ENCODE data around the gene KLHL21. TPM values are rescaled to one million over a fixed set of nuclear protein-coding genes. Genes with fewer than 3 reads are reported as not detected.
"Not testable (repeated sequence)": the region's sequence is repeated elsewhere in the genome, so short reads cannot be mapped to it uniquely, and the experiment has no call there.

KLHL21 gene
- total and polyA plus RNA-seq, 2 experiments from 2014 or later, result 17.7 to 39.3 TPM

DNA sequence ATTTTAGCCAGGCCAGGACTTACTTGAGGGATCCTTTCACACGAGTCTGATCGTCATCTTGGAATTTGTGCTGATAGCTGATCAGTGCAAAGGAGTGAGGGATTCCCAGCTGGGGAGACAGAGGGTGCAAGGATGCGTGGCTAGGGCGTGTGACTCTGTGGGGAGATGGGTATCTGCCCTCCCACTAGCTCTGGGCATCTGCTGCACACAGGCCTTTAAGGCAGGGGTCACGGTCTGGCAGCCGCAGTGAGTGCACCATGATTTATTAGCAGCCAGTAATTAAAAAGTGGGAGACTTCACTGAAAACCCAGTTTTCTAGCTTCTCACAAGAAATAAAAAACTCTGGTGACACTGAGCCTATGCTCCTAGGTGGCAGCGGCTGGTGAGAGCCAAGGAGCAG is 42.3 kb upstream of the KLHL21 start:
- Histone ChIP-seq H4K20me1 (ENCODE audit: insufficient read depth) (no peaks in the 10 kb centered on the region), H3K4me3 (no peak overlapping the region), H3K79me2 (ENCODE audit: insufficient read depth) (no peaks in the 10 kb centered on the region), H3F3A (ENCODE audit: insufficient read depth) (no peaks in the 10 kb centered on the region), H3K9me2 (ENCODE audit: insufficient read depth) (no peaks in the 10 kb centered on the region), H3K4me1 (ENCODE audit: insufficient read depth) (no peaks in the 10 kb centered on the region), H3K9ac (no peak overlapping the region), H3K27me3 (replicated peaks; ENCODE audit: insufficient read depth) (no peaks in the 10 kb centered on the region), H3K4me2 (ENCODE audit: unreplicated experiment) (no peak overlapping the region), H3K27ac (no peak overlapping the region), H3K9me3 (ENCODE audit: low read depth) (no peaks in the 10 kb centered on the region), H3K36me3 (ENCODE audit: low read depth) (peaks cover 15% of the 10 kb centered on the region), H2AFZ (no peak overlapping the region)
- WGBS, 2 experiments (ENCODE audit: low coverage in 1 of 2, low lambda C conversion rate in 2 of 2, missing lambda C conversion rate in 2 of 2), result 88 to 90% methylated on average over 7 of the region's 7 CpGs
- TF ChIP-seq EZH2 (IDR thresholded peaks at IDR 0.05; ENCODE audit: insufficient read depth, poor library complexity, severe bottlenecking) (no peak), EZH2phosphoT487 (IDR thresholded peaks at IDR 0.05; ENCODE audit: insufficient read depth, low read depth) (no peak)
- no peak for DNase-seq
- in situ Hi-C loops (cut with MboI), result no loop called here

DNA sequence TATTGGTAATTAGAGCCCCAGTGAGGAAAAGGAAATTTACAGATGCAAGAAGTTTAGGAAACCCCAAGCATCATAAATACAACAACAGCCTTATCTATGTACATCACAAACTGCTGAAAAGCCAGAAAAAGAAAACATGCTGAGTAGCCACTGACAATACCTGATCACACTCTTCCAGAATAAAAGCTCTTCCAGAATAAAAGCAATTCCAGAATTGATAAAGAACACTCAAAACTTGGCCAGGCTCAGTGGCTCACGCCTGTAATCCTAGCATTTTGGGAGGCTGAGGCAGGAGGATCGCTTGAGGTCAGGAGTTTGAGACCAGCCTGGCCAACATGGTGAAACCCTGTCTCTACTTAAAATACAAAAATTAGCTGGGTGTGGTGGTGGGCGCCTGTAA is 38.2 kb upstream of the KLHL21 start:
- DNase-seq; H3K4me2 ChIP-seq (ENCODE audit: unreplicated experiment); H3K4me1 ChIP-seq (ENCODE audit: insufficient read depth); H4K20me1 ChIP-seq (ENCODE audit: insufficient read depth); H3K79me2 ChIP-seq (ENCODE audit: insufficient read depth); in situ Hi-C loops (cut with MboI); H3K27ac ChIP-seq; H3K27me3 ChIP-seq (replicated peaks; ENCODE audit: insufficient read depth); H3K4me3 ChIP-seq; H3F3A ChIP-seq (ENCODE audit: insufficient read depth); H3K9me3 ChIP-seq (ENCODE audit: low read depth); H3K9ac ChIP-seq; H3K9me2 ChIP-seq (ENCODE audit: insufficient read depth); H2AFZ ChIP-seq: not testable (repeated sequence)
- H3K36me3 ChIP-seq (ENCODE audit: low read depth), result peaks cover 24% of the 10 kb centered on the region
- 97% methylated on average over 3 of the region's 3 CpGs for WGBS, 2 experiments (ENCODE audit: low coverage in 1 of 2, low lambda C conversion rate in 2 of 2, missing lambda C conversion rate in 2 of 2)

DNA sequence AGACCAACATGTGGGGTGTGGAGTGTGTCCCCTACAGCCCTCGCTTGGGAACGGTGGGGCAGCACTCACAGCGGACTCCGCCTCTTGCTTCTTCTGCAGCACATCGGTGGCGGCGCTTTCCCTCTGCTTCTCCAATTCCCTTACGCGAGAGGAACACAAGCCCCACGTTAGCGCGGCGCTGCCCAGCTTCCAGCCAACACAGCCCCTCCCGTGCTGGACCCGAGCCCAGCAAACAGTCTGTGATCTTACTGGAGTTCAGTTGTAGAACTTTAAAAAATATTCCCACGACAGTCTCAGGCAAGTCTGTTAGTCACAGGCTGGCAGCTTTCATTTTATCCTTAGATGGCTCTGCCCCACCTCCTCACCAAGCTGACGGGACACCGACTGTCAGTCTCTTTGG is 35.6 kb upstream of the KLHL21 start:
- Histone ChIP-seq H3K27me3 (replicated peaks; ENCODE audit: insufficient read depth) (no peaks in the 10 kb centered on the region), H3K4me2 (ENCODE audit: unreplicated experiment) (no peak overlapping the region), H3F3A (ENCODE audit: insufficient read depth) (peaks cover 7% of the 10 kb centered on the region; the same call in 1 of the 2 replicates), H3K4me3 (no peak overlapping the region), H3K4me1 (ENCODE audit: insufficient read depth) (peaks cover 8% of the 10 kb centered on the region; the same call in 1 of the 2 replicates), H2AFZ (no peak overlapping the region), H3K36me3 (ENCODE audit: low read depth) (peaks cover 15% of the 10 kb centered on the region), H3K9ac (peak overlapping the region; percentile 43), H3K9me2 (ENCODE audit: insufficient read depth) (no peaks in the 10 kb centered on the region), H3K27ac (peak overlapping the region; percentile 57), H3K79me2 (ENCODE audit: insufficient read depth) (no peaks in the 10 kb centered on the region), H4K20me1 (ENCODE audit: insufficient read depth) (no peaks in the 10 kb centered on the region), H3K9me3 (ENCODE audit: low read depth) (no peaks in the 10 kb centered on the region)
- TF ChIP-seq EZH2phosphoT487 (IDR thresholded peaks at IDR 0.05; ENCODE audit: insufficient read depth, low read depth) (no peak), EZH2 (IDR thresholded peaks at IDR 0.05; ENCODE audit: insufficient read depth, poor library complexity, severe bottlenecking) (no peak)
- WGBS, 2 experiments (ENCODE audit: low coverage in 1 of 2, low lambda C conversion rate in 2 of 2, missing lambda C conversion rate in 2 of 2), result 25 to 28% methylated on average over 18 of the region's 18 CpGs
- peak; percentile 82 for DNase-seq
- in situ Hi-C loops (cut with MboI), result no loop called here

DNA sequence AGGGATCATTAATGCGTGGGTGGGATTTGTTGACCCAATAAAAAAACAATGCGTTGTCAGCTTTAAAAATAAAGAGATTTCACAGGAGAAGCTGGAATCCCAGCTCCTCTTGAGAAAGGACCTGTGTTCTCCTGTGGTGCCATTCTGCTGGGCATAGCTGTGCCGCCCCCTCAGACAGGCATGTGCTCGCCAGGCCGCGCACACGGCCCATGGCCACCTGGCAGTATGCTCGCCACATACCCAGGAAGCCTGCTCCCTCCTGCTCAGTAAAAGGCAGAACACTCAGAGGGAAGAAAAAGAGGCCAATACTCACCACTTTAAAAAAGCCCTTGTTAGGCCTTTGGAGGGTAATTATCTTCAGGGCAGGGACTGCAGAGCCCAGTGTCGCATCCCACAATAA is 35.1 kb upstream of the KLHL21 start:
- WGBS, 2 experiments (ENCODE audit: low coverage in 1 of 2, low lambda C conversion rate in 2 of 2, missing lambda C conversion rate in 2 of 2), result 91 to 94% methylated on average over 9 of the region's 9 CpGs
- Histone ChIP-seq H3K9me2 (ENCODE audit: insufficient read depth) (no peaks in the 10 kb centered on the region), H3K4me2 (ENCODE audit: unreplicated experiment) (no peak overlapping the region), H3K9me3 (ENCODE audit: low read depth) (no peaks in the 10 kb centered on the region), H3K9ac (peak overlapping the region; percentile 43), H4K20me1 (ENCODE audit: insufficient read depth) (no peaks in the 10 kb centered on the region), H3K79me2 (ENCODE audit: insufficient read depth) (no peaks in the 10 kb centered on the region), H3F3A (ENCODE audit: insufficient read depth) (peaks cover 7% of the 10 kb centered on the region; the same call in 1 of the 2 replicates), H3K36me3 (ENCODE audit: low read depth) (peaks cover 15% of the 10 kb centered on the region), H3K27ac (peak overlapping the region; percentile 57), H2AFZ (no peak overlapping the region), H3K27me3 (replicated peaks; ENCODE audit: insufficient read depth) (no peaks in the 10 kb centered on the region), H3K4me1 (ENCODE audit: insufficient read depth) (peaks cover 8% of the 10 kb centered on the region; the same call in 1 of the 2 replicates), H3K4me3 (no peak overlapping the region)
- TF ChIP-seq EZH2 (IDR thresholded peaks at IDR 0.05; ENCODE audit: insufficient read depth, poor library complexity, severe bottlenecking), result no peak
- TF ChIP-seq EZH2phosphoT487 (IDR thresholded peaks at IDR 0.05; ENCODE audit: insufficient read depth, low read depth), result no peak
- in situ Hi-C loops (cut with MboI), result no loop called here
- DNase-seq, result no peak

DNA sequence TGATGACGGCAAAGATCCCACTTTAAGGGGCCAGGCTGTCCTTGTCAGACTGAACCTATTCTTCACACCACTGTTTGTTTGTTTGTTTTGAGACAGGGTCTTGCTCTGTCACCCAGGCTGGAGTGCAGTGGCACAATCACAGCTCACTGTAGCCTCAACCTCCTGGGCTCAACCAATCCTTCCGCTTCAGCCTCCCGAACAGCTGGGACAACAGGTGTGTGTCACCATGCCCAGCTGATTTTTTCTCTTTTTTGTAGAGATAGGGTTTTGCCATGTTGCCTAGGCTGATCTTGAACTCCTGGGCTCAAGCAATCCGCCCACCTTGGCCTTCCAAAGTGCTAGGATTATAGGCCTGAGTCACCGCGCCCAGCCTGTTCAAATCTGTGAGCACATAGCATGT is 34.1 kb upstream of the KLHL21 start:
- H3K36me3 ChIP-seq (ENCODE audit: low read depth), result peaks cover 15% of the 10 kb centered on the region
- H3K9ac ChIP-seq; H3K4me1 ChIP-seq (ENCODE audit: insufficient read depth); H3K27ac ChIP-seq; H3F3A ChIP-seq (ENCODE audit: insufficient read depth); DNase-seq; H3K4me3 ChIP-seq; H3K79me2 ChIP-seq (ENCODE audit: insufficient read depth); in situ Hi-C loops (cut with MboI); H3K27me3 ChIP-seq (replicated peaks; ENCODE audit: insufficient read depth); H4K20me1 ChIP-seq (ENCODE audit: insufficient read depth); H3K4me2 ChIP-seq (ENCODE audit: unreplicated experiment); H2AFZ ChIP-seq; H3K9me3 ChIP-seq (ENCODE audit: low read depth); H3K9me2 ChIP-seq (ENCODE audit: insufficient read depth): not testable (repeated sequence)
- 95 to 99% methylated on average over 6 of the region's 6 CpGs for WGBS, 2 experiments (ENCODE audit: low coverage in 1 of 2, low lambda C conversion rate in 2 of 2, missing lambda C conversion rate in 2 of 2)

Data from GM23248 (cell line).